ENCODE measurements around the gene KRTAP7-1.

The KRTAP7-1 gene

GRCh38 chr21:30793581-30794314 lies 35.8 kb downstream of the KRTAP7-1 start:
- no CpG with 5 or more reads among the region's 2 CpGs for WGBS (ENCODE audit: insufficient coverage, insufficient read length)
- H3K4me3 ChIP-seq (ENCODE audit: low read length): no peak overlapping the region

GRCh38 chr21:30779249-30779648 lies 50.3 kb downstream of the KRTAP7-1 start:
- Histone ChIP-seq H3K4me3 (ENCODE audit: low read length) (no peak overlapping the region), H3K27me3 (ENCODE audit: control insufficient read depth, insufficient read depth, low read length) (no peaks in the 10 kb centered on the region), H3K36me3 (ENCODE audit: control insufficient read depth, insufficient read depth, low read length) (no peaks in the 10 kb centered on the region), H3K9me3 (ENCODE audit: control insufficient read depth, insufficient read depth, low read length) (peaks cover 4% of the 10 kb centered on the region), H3K4me1 (ENCODE audit: control insufficient read depth, insufficient read depth, low read length) (no peaks in the 10 kb centered on the region), H3K27ac (ENCODE audit: low read length) (no peak overlapping the region)
- WGBS (ENCODE audit: insufficient coverage, insufficient read length): no CpG with 5 or more reads among the region's 1 CpG
- DNase-seq (ENCODE audit: low read depth, low spot score): no peak

More at GRCh38 chr21:30793581-30794314, 35.8 kb downstream of the KRTAP7-1 start:
- Histone ChIP-seq H3K9me3 (ENCODE audit: control insufficient read depth, insufficient read depth, low read length) (peaks cover 3% of the 10 kb centered on the region), H3K36me3 (ENCODE audit: control insufficient read depth, insufficient read depth, low read length) (no peaks in the 10 kb centered on the region), H3K27me3 (ENCODE audit: control insufficient read depth, insufficient read depth, low read length) (no peaks in the 10 kb centered on the region), H3K4me1 (ENCODE audit: control insufficient read depth, insufficient read depth, low read length) (no peaks in the 10 kb centered on the region), H3K27ac (ENCODE audit: low read length) (no peak overlapping the region)
- no peak for DNase-seq (ENCODE audit: low read depth, low spot score)
